Nephron progenitor cell (in vitro differentiated cells): ENCODE data around the gene SLC25A17.

Experiments
- DNase-seq: peaks from one replicate; pipeline ENCODE4 v3.0.0; 2021
- H3K27ac Mint-ChIP-seq: 2 replicates; pipeline ENCODE4 v1.8.0; 2021; ENCODE audit warnings: mild to moderate bottlenecking, moderate library complexity, mixed read lengths
- H3K27me3 Mint-ChIP-seq: 2 replicates; pipeline ENCODE4 v1.8.0; 2021; ENCODE audit warnings: mild to moderate bottlenecking, low read depth, mixed read lengths; ENCODE audit not compliant: poor library complexity
- H3K36me3 Mint-ChIP-seq: 2 replicates; pipeline ENCODE4 v1.8.0; 2021; ENCODE audit warnings: low read depth, mixed read lengths
- H3K4me1 Mint-ChIP-seq: 2 replicates; pipeline ENCODE4 v1.8.0; 2021; ENCODE audit warnings: mixed read lengths
- H3K4me3 Mint-ChIP-seq: 2 replicates; pipeline ENCODE4 v1.8.0; 2021; ENCODE audit warnings: mild to moderate bottlenecking, moderate library complexity, mixed read lengths
- H3K9me3 Mint-ChIP-seq: 2 replicates; pipeline ENCODE4 v1.8.0; 2021; ENCODE audit warnings: mild to moderate bottlenecking, moderate library complexity, mixed read lengths
- TF ChIP-seq, protein P1 (sequence below): fragments of 200-600 bp; sonication (generic); IDR thresholded peaks from 2 replicates; pipeline ENCODE4 v1.5.0; 2021; ENCODE audit warnings: antibody characterized with exemption

Gene SLC25A17

DNA sequence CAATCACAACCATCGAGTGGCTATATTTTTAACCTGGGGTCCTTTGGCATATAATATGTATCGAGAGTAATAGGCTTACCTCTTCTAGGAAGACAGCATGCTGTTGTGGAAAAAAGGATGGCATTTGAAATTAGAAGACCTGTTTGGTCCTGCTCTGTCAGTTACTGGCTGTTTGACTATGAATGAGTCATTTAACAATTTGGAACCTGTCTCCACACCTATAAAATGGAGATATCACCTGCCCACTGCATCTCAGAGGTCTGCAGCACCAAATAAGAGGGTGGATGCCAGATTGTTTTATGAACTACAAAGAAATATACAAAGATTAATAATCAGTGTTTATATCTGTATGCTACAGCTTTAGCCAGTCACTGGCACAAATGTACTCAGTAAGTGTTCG is 60.8 kb downstream of the SLC25A17 start:
- Mint-ChIP-seq H3K36me3 (no peaks in the 10 kb centered on the region), H3K27me3 (peaks cover 28% of the 10 kb centered on the region), H3K4me3 (no peak overlapping the region), H3K9me3 (no peaks in the 10 kb centered on the region), H3K4me1 (peaks cover 12% of the 10 kb centered on the region), H3K27ac (no peak overlapping the region)
- DNase-seq = no peak
- TF ChIP-seq, protein P1, sequence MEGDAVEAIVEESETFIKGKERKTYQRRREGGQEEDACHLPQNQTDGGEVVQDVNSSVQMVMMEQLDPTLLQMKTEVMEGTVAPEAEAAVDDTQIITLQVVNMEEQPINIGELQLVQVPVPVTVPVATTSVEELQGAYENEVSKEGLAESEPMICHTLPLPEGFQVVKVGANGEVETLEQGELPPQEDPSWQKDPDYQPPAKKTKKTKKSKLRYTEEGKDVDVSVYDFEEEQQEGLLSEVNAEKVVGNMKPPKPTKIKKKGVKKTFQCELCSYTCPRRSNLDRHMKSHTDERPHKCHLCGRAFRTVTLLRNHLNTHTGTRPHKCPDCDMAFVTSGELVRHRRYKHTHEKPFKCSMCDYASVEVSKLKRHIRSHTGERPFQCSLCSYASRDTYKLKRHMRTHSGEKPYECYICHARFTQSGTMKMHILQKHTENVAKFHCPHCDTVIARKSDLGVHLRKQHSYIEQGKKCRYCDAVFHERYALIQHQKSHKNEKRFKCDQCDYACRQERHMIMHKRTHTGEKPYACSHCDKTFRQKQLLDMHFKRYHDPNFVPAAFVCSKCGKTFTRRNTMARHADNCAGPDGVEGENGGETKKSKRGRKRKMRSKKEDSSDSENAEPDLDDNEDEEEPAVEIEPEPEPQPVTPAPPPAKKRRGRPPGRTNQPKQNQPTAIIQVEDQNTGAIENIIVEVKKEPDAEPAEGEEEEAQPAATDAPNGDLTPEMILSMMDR = no peak

DNA sequence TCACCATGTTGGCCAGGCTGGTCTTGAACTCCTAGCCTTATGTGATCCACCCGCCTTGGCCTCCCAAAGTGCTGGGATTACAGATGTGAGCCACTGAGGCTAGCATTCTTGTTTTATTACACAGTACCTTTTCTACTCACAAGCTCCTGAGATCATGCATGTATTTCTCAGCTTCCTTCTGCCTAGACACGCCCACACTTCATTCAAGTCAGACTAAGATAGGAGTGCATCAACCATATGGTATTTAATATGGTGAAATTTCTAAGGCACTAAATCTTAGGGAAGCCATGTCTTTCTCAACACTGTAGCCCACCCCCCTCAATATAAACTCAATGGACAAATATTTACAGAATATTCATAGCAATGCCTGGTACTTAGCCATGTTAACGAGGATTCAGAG is 62.1 kb downstream of the SLC25A17 start:
- H3K36me3 Mint-ChIP-seq = no peaks in the 10 kb centered on the region
- H3K27me3 Mint-ChIP-seq = peaks cover 26% of the 10 kb centered on the region
- no peaks in the 10 kb centered on the region for H3K9me3 Mint-ChIP-seq
- H3K4me3 Mint-ChIP-seq = no peak overlapping the region
- peaks cover 13% of the 10 kb centered on the region for H3K4me1 Mint-ChIP-seq
- no peak for DNase-seq
- TF ChIP-seq, protein P1 = no peak
- no peak overlapping the region for H3K27ac Mint-ChIP-seq

DNA sequence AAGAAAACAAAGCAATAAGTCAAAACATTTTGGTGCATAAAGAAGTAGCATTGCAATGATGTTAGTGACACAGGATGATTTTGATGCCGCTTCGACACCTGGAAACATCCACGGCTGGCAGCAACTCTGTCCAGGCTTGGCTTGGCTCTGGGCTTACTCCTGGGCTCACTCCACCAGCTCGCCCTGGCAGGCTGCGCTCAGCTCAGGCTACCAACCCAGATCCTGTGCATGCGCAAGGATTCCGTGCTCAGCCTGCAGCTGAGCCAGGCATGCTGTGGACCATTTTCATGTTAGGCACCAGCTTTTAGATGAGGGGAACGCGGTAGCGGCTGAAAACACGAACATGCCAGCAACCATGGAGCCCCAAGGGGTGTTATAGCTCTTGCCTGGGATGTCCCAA is 66.0 kb downstream of the SLC25A17 start:
- Mint-ChIP-seq H3K4me1 (peaks cover 44% of the 10 kb centered on the region), H3K27ac (no peak overlapping the region), H3K9me3 (peaks cover 11% of the 10 kb centered on the region), H3K4me3 (no peak overlapping the region), H3K27me3 (peaks cover 24% of the 10 kb centered on the region), H3K36me3 (no peaks in the 10 kb centered on the region)
- no peak for DNase-seq
- TF ChIP-seq, protein P1 = no peak

DNA sequence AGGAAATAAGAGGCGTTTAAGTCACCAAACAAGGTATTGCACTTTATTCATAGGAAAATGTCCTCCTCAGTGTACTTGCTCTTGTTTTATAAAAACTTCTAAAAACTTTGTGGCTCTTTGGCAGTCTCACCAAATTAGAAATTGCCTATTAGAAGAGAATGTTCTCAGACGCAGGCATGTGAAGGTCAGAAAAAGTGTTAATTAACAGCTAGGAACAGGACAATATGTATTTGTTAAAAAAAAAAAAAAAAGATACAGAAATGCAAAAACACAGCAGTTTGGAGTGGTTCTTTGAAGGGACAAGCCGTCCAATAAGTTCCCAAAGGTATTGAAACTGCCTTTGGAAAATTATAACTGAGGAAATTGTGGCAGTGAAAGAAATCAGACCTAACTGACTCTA is 67.9 kb downstream of the SLC25A17 start:
- TF ChIP-seq, protein P1 = no peak
- Mint-ChIP-seq H3K36me3 (no peaks in the 10 kb centered on the region), H3K27ac (no peak overlapping the region), H3K9me3 (peaks cover 25% of the 10 kb centered on the region), H3K4me3 (no peak overlapping the region), H3K27me3 (peaks cover 18% of the 10 kb centered on the region), H3K4me1 (peaks cover 55% of the 10 kb centered on the region)
- no peak for DNase-seq

DNA sequence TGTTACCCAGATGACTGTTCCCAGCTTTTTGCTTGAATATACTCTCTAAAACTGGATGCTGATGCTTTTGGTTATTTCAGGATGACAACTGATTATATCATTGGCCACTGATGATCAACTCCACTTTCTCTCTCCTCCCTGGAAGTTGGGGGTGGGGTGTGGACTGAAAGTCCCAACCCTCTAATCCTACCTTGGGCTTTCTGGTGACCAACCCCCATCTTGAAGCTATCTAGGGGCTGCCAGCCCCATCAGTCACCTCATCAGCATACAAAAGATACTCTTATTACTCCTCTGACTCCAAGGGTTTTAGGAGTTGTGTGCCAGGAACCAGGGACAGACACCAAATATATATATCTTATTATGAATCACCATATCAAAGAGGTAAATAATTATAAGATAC is 69.3 kb downstream of the SLC25A17 start:
- TF ChIP-seq, protein P1 = no peak
- peak overlapping the region; percentile 86 for H3K27ac Mint-ChIP-seq
- peaks cover 55% of the 10 kb centered on the region for H3K4me1 Mint-ChIP-seq
- peaks cover 11% of the 10 kb centered on the region for H3K27me3 Mint-ChIP-seq
- DNase-seq = no peak
- H3K36me3 Mint-ChIP-seq = no peaks in the 10 kb centered on the region
- peaks cover 25% of the 10 kb centered on the region for H3K9me3 Mint-ChIP-seq
- H3K4me3 Mint-ChIP-seq = no peak overlapping the region

DNA sequence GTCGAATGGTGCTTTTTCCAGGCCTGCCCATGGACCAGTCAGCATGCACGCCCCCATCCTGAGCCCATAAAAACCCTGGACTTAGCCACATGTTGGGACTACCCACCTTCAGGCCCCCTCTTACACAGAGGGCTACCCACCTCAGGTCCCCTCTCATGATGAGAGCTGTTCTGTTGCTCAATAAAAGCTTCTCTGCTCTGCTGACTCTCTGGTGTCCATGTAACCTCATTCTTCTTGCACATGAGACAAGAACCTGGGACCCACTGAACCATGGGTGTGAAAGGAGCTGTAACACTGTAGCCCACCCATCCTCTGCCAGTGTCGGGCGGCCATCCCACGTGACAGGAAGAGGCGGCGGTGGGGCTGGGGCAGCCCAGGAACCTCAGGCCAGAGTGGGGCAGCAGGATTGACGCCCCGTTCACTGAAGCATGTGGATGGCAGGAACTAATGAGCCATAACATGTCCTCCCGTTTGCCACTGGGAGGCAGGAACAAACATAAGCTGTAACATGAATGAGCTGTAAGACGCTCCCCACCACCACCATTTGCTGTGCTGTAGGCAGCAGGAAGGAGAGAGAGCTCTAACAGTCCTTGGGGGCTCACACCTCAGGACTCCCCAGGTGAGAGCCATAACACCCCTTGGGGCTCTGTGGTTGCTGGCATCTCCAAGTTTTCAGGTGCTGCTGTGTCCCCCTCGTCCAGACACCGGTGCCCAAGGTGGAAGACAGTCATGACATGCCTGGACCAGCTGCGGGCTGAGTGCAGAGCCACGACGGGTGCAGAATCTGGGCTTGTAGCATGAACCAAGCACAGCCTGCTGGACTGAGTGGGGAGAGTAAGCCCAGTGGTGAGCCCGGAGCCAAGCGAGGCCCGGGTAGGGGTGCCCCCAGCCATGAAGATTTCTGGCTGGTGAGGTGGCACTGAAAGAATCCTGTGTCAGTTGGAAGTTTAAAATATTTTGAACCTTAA is 70.5 kb downstream of the SLC25A17 start:
- Mint-ChIP-seq H3K36me3 (no peaks in the 10 kb centered on the region), H3K9me3 (peaks cover 27% of the 10 kb centered on the region), H3K4me3 (no peak overlapping the region), H3K27ac (peak overlapping the region; percentile 36), H3K4me1 (peaks cover 56% of the 10 kb centered on the region), H3K27me3 (peaks cover 6% of the 10 kb centered on the region)
- TF ChIP-seq, protein P1 = no peak
- peak; percentile 50 for DNase-seq
